GM19467 (cell line): ENCODE results near the gene TULP3.

Experiments
- ATAC-seq: cut with Tn5 transposase; IDR thresholded peaks from one replicate; pipeline ENCODE4 v1.9.1; 2021; ENCODE audit warnings: mild to moderate bottlenecking, moderate library complexity; ENCODE audit not compliant: unreplicated experiment

Gene TULP3

GRCh38 chr12:2963760-2964292 is 73.1 kb downstream of the TULP3 start:
- ATAC-seq, result no peak

GRCh38 chr12:2967651-2968050 is 77.0 kb downstream of the TULP3 start:
- no peak for ATAC-seq

GRCh38 chr12:2970744-2971143 is 80.1 kb downstream of the TULP3 start:
- no peak for ATAC-seq

- ATAC-seq, result no peak
Measured at GRCh38 chr12:2973566-2973965, 82.9 kb downstream of the TULP3 start.

GRCh38 chr12:2974560-2974971 is 83.9 kb downstream of the TULP3 start:
- no peak for ATAC-seq

GRCh38 chr12:2976581-2976996 is 85.9 kb downstream of the TULP3 start:
- no peak for ATAC-seq

- ATAC-seq, result no peak
Measured at GRCh38 chr12:2977776-2978175, 87.1 kb downstream of the TULP3 start.

GRCh38 chr12:2979806-2980205 is 89.1 kb downstream of the TULP3 start:
- no peak for ATAC-seq

GRCh38 chr12:2980630-2981029 is 89.9 kb downstream of the TULP3 start:
- no peak for ATAC-seq

GRCh38 chr12:2982361-2982760 is 91.7 kb downstream of the TULP3 start:
- no peak for ATAC-seq

GRCh38 chr12:2984249-2984648 is 93.6 kb downstream of the TULP3 start:
- no peak for ATAC-seq

GRCh38 chr12:2984698-2985097 is 94.0 kb downstream of the TULP3 start:
- no peak for ATAC-seq

- no peak for ATAC-seq
Measured at GRCh38 chr12:2986876-2987275, 96.2 kb downstream of the TULP3 start.

GRCh38 chr12:2988494-2988893 is 97.8 kb downstream of the TULP3 start:
- ATAC-seq, result no peak
